Measurements from ENCODE around the gene TMEM229A.
"Not testable (repeated sequence)": the region's sequence is repeated elsewhere in the genome, so short reads cannot be mapped to it uniquely, and the experiment has no call there.

GRCh38 chr7:124037902-124038301 is 5.0 kb upstream of the TMEM229A start:
- TF ChIP-seq, protein P1, sequence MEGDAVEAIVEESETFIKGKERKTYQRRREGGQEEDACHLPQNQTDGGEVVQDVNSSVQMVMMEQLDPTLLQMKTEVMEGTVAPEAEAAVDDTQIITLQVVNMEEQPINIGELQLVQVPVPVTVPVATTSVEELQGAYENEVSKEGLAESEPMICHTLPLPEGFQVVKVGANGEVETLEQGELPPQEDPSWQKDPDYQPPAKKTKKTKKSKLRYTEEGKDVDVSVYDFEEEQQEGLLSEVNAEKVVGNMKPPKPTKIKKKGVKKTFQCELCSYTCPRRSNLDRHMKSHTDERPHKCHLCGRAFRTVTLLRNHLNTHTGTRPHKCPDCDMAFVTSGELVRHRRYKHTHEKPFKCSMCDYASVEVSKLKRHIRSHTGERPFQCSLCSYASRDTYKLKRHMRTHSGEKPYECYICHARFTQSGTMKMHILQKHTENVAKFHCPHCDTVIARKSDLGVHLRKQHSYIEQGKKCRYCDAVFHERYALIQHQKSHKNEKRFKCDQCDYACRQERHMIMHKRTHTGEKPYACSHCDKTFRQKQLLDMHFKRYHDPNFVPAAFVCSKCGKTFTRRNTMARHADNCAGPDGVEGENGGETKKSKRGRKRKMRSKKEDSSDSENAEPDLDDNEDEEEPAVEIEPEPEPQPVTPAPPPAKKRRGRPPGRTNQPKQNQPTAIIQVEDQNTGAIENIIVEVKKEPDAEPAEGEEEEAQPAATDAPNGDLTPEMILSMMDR (IDR thresholded peaks at IDR 0.05 in 8 of 11, conservative IDR thresholded peaks at IDR 0.05 in 3 of 11): not testable (repeated sequence)
- not testable (repeated sequence) for TF ChIP-seq POLR2A, POLR2AphosphoS5 (IDR thresholded peaks at IDR 0.05)

All from spleen (tissue), 7 donors.